CD14-positive monocyte (primary cell): ENCODE data around the gene ZIC5. TPM values are rescaled to one million over a fixed set of nuclear protein-coding genes. Genes with fewer than 3 reads are reported as not detected.

ENCODE experiments used
- DNase-seq, 3 donors: peaks; one replicate each; pipeline ENCODE4 v3.0.0-alpha.2; 2011 to 2022
- H2AFZ ChIP-seq: 2 replicates; pipeline ENCODE4 v1.6.0; 2012; ENCODE audit warnings: mild to moderate bottlenecking, low read depth, low read length, inconsistent platforms; ENCODE audit not compliant: insufficient read depth, poor library complexity, severe bottlenecking
- H3K27ac ChIP-seq, 2 donors: 1 replicate in 1 of 2; 2 replicates in 1 of 2; pipeline ENCODE4 v1.5.1; 2012 to 2013; ENCODE audit warnings: low read length in 2 of 2, control low read depth in 1 of 2, inconsistent platforms in 1 of 2, low read depth in 1 of 2, mild to moderate bottlenecking in 1 of 2
- H3K27me3 ChIP-seq, 2 donors: one replicate each; pipeline versions ENCODE4 v1.6.0 to v1.6.1; 2011 to 2013; ENCODE audit warnings: low read length in 2 of 2; ENCODE audit not compliant: control insufficient read depth in 2 of 2, insufficient read depth in 2 of 2
- H3K36me3 ChIP-seq, 2 donors: replicated peaks in 1 of 2; 1 replicate in 1 of 2; 2 replicates in 1 of 2; pipeline versions ENCODE4 v1.5.1 to v1.6.1; 2012 to 2013; ENCODE audit warnings: low read length in 2 of 2, control low read depth in 1 of 2, inconsistent platforms in 1 of 2, mild to moderate bottlenecking in 1 of 2; ENCODE audit not compliant: insufficient read depth in 2 of 2, control insufficient read depth in 1 of 2
- H3K4me1 ChIP-seq, 2 donors: 1 replicate in 1 of 2; 2 replicates in 1 of 2; pipeline versions ENCODE4 v1.5.1 to v1.6.1; 2012 to 2013; ENCODE audit warnings: low read length in 2 of 2, control low read depth in 1 of 2, inconsistent platforms in 1 of 2, mild to moderate bottlenecking in 1 of 2, moderate library complexity in 1 of 2; ENCODE audit not compliant: insufficient read depth in 2 of 2, control insufficient read depth in 1 of 2
- H3K4me2 ChIP-seq: replicated peaks from 2 replicates; pipeline ENCODE3; 2012; ENCODE audit warnings: low read length, moderate library complexity, mild to moderate bottlenecking; ENCODE audit not compliant: poor library complexity, severe bottlenecking; ENCODE audit errors: extremely low read depth
- H3K4me3 ChIP-seq, 3 experiments: fragments of 200-600 bp in 1 of 3; sonication (generic) in 1 of 3; replicated peaks in 1 of 3; 1 replicate in 2 of 3; 2 replicates in 1 of 3; pipeline ENCODE4 v1.5.1; 2011 to 2013; ENCODE audit warnings: low read length in 3 of 3, mild to moderate bottlenecking in 3 of 3, control low read depth in 2 of 3, low read depth in 2 of 3, inconsistent platforms in 1 of 3, moderate library complexity in 1 of 3
- H3K79me2 ChIP-seq: 2 replicates; pipeline ENCODE4 v1.6.0; 2012; ENCODE audit warnings: mild to moderate bottlenecking, control low read depth, inconsistent platforms, low read length, moderate library complexity; ENCODE audit not compliant: insufficient read depth
- H3K9ac ChIP-seq: 2 replicates; pipeline ENCODE4 v1.6.0; 2017; ENCODE audit warnings: low read length, mild to moderate bottlenecking; ENCODE audit not compliant: insufficient read depth, poor library complexity, severe bottlenecking
- H3K9me3 ChIP-seq, 2 donors: replicated peaks in 1 of 2; 1 replicate in 1 of 2; 2 replicates in 1 of 2; pipeline versions ENCODE4 v1.5.1 to v1.6.1; 2012 to 2013; ENCODE audit warnings: low read length in 2 of 2, control low read depth in 1 of 2; ENCODE audit not compliant: control insufficient read depth in 1 of 2, insufficient read depth in 1 of 2
- H4K20me1 ChIP-seq: 2 replicates; pipeline ENCODE4 v1.6.0; 2012; ENCODE audit warnings: mild to moderate bottlenecking, low read length, control low read depth, moderate library complexity; ENCODE audit not compliant: insufficient read depth
- H3K27ac Mint-ChIP-seq, 7 donors: one replicate each; pipeline ENCODE4 v1.8.0; 2020; ENCODE audit warnings: mild to moderate bottlenecking in 7 of 7, mixed read lengths in 7 of 7, moderate library complexity in 6 of 7, inconsistent platforms in 2 of 7
- H3K27me3 Mint-ChIP-seq, 3 donors: one replicate each; pipeline ENCODE4 v1.8.0; 2021 to 2022; ENCODE audit warnings: low read depth in 3 of 3, mild to moderate bottlenecking in 3 of 3, mixed read lengths in 3 of 3, moderate library complexity in 3 of 3, inconsistent platforms in 1 of 3
- H3K36me3 Mint-ChIP-seq, 2 donors: one replicate each; pipeline ENCODE4 v1.8.0; 2020; ENCODE audit warnings: mixed read lengths in 2 of 2, inconsistent platforms in 1 of 2, mild to moderate bottlenecking in 1 of 2
- H3K4me1 Mint-ChIP-seq: one replicate; pipeline ENCODE4 v1.8.0; 2020; ENCODE audit warnings: mild to moderate bottlenecking, mixed read lengths
- H3K4me3 Mint-ChIP-seq, 2 donors: one replicate each; pipeline ENCODE4 v1.8.0; 2020; ENCODE audit warnings: mild to moderate bottlenecking in 2 of 2, mixed read lengths in 2 of 2, moderate library complexity in 1 of 2
- H3K9me3 Mint-ChIP-seq, 7 donors: one replicate each; pipeline ENCODE4 v1.8.0; 2020 to 2022; ENCODE audit warnings: mixed read lengths in 7 of 7, mild to moderate bottlenecking in 6 of 7, moderate library complexity in 6 of 7, inconsistent platforms in 2 of 7
- WGBS: methylation state at CpG from one replicate; pipeline ENCODE4 v1.1.5; 2013; ENCODE audit warnings: missing lambda C conversion rate; ENCODE audit not compliant: insufficient coverage; 5-methylcytosine and 5-hydroxymethylcytosine counted together
- intact Hi-C, 2 donors: fragments of 100-400 bp; cut with micrococcal nuclease; formaldehyde crosslinking; loops; one replicate each; pipeline versions ENCODE4 v1.15.0 to v1.15.1; 2023
- polyA plus RNA-seq, 3 donors: library from polyadenylated mRNA; depleted of rRNA in 1 of 3; unstranded in 2 of 3; stranded (reverse) in 1 of 3; fragments of 300-500 nt in 2 of 3; fragments of >200 nt in 1 of 3; fragmentation: Illumina TruSeq in 2 of 3; gene quantifications; 1 replicate in 2 of 3; 2 replicates in 1 of 3; pipeline ENCODE4 v1.2.3, GENCODE V29; 2012 to 2021
- TF ChIP-seq, protein P1 (sequence below): fragments of 200-600 bp; IDR thresholded peaks from one replicate; pipeline ENCODE4 v1.8.0; 2022; ENCODE audit warnings: antibody characterized with exemption, mild to moderate bottlenecking

Gene ZIC5
- polyA plus RNA-seq, 3 donors, result not detected

GRCh38 chr13:99923877-99924582 is 47.5 kb downstream of the ZIC5 start:
- Histone ChIP-seq H3K4me2 (no peak overlapping the region), H3K9me3 (no peaks in the 10 kb centered on the region), H3K79me2 (no peaks in the 10 kb centered on the region), H3K4me3 (no peak overlapping the region), H4K20me1 (no peaks in the 10 kb centered on the region), H3K9ac (no peak overlapping the region), H3K27ac (no peak overlapping the region), H2AFZ (no peak overlapping the region), H3K4me1 (no peaks in the 10 kb centered on the region), H3K36me3 (no peaks in the 10 kb centered on the region), H3K27me3 (peaks cover 0 to 3% of the 10 kb centered on the region in 2 donors)
- DNase-seq, result no peak
- Mint-ChIP-seq H3K27me3 (peaks cover 15 to 31% (median 29%) of the 10 kb centered on the region in 3 donors), H3K27ac (no peak overlapping the region), H3K4me1 (no peaks in the 10 kb centered on the region), H3K4me3 (no peak overlapping the region), H3K9me3 (peaks cover 0 to 5% (median 0%) of the 10 kb centered on the region in 7 donors), H3K36me3 (no peaks in the 10 kb centered on the region)
- intact Hi-C loops, result no loop called here
- WGBS, result 93% methylated on average over 4 of the region's 6 CpGs
- TF ChIP-seq, protein P1, sequence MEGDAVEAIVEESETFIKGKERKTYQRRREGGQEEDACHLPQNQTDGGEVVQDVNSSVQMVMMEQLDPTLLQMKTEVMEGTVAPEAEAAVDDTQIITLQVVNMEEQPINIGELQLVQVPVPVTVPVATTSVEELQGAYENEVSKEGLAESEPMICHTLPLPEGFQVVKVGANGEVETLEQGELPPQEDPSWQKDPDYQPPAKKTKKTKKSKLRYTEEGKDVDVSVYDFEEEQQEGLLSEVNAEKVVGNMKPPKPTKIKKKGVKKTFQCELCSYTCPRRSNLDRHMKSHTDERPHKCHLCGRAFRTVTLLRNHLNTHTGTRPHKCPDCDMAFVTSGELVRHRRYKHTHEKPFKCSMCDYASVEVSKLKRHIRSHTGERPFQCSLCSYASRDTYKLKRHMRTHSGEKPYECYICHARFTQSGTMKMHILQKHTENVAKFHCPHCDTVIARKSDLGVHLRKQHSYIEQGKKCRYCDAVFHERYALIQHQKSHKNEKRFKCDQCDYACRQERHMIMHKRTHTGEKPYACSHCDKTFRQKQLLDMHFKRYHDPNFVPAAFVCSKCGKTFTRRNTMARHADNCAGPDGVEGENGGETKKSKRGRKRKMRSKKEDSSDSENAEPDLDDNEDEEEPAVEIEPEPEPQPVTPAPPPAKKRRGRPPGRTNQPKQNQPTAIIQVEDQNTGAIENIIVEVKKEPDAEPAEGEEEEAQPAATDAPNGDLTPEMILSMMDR, result no peak

DNA sequence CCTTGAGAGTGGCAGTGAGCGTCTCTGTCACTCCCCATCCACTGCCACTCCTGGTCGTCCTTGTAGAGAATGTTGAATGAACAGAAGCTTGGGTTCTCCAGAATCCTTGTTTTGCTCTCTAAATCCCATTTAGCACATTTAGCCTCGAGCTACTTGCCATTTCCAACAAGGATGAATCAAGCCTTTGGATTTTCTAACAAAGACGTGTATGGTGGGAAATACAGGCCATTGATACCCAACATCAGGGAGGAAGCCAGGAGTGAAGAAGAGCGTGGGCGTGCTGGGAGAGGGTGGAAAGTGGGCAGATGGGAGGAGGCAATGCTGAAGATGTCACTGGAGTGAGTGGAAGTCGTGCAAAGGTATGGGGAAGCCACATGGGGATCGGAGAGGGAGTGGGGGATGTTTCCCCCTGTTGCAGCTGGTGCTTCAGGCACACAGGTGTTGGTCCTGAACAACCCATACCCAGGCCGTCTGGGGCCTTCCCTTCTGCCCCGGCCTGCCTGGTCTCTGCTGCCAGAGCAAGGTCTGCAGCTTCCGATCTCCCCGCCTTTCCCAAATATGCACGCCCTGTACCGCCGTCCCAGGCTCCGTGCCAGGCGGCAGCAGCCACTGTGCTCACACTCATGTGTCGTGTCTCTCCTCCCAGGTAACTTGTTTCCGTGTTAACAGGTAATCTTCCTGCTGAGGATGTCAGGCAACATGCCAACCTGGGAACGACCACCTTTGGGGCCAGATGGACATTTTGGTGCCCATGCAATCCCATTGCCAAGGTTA is 48.7 kb downstream of the ZIC5 start:
- Mint-ChIP-seq H3K27ac (peak overlapping the region in 1 of 7 donors; percentile 1), H3K36me3 (no peaks in the 10 kb centered on the region), H3K4me3 (peak overlapping the region in 1 of 2 donors; percentile 8), H3K9me3 (peaks cover 0 to 5% (median 0%) of the 10 kb centered on the region in 7 donors), H3K27me3 (peaks cover 16 to 39% (median 38%) of the 10 kb centered on the region in 3 donors), H3K4me1 (no peaks in the 10 kb centered on the region)
- WGBS, result 86% methylated on average over 17 of the region's 20 CpGs
- Histone ChIP-seq H3K4me2 (no peak overlapping the region), H3K9me3 (no peaks in the 10 kb centered on the region), H3K9ac (no peak overlapping the region), H3K27me3 (peaks cover 0 to 3% of the 10 kb centered on the region in 2 donors), H3K4me1 (no peaks in the 10 kb centered on the region), H3K79me2 (no peaks in the 10 kb centered on the region), H3K4me3 (no peak overlapping the region), H2AFZ (no peak overlapping the region), H3K27ac (no peak overlapping the region), H4K20me1 (no peaks in the 10 kb centered on the region), H3K36me3 (no peaks in the 10 kb centered on the region)
- DNase-seq, result no peak
- TF ChIP-seq, protein P1, result no peak
- intact Hi-C loops, result no loop called here
